SU-DHL-6 (cell line): Measurements from ENCODE around the gene TP53TG5.
A peak's percentile ranks its signal among the peaks of the same experiment; 100 is the strongest.

ENCODE experiments used
- H2AFZ ChIP-seq: fragments of 200-600 bp; sonication (generic); 2 replicates; pipeline ENCODE4 v1.6.1; 2014; ENCODE audit warnings: low read depth, mild to moderate bottlenecking, moderate library complexity, mixed read lengths, antibody characterized with exemption, low read length; ENCODE audit not compliant: severe bottlenecking
- H3F3A ChIP-seq: fragments of 200-600 bp; shearing (Covaris generic); 2 replicates; pipeline ENCODE4 v1.6.0; 2016; ENCODE audit warnings: antibody characterized with exemption, mild to moderate bottlenecking; ENCODE audit not compliant: insufficient read depth
- H3K27ac ChIP-seq: fragments of 200-600 bp; sonication (generic); 2 replicates; pipeline ENCODE4 v1.5.1; 2016; ENCODE audit warnings: low read depth, mild to moderate bottlenecking, low read length, moderate library complexity, mixed read lengths
- H3K27me3 ChIP-seq: fragments of 200-600 bp; sonication (generic), shearing (Covaris generic); 2 replicates; pipeline ENCODE4 v1.6.0; 2014; ENCODE audit warnings: mild to moderate bottlenecking, low read length
- H3K36me3 ChIP-seq: fragments of 200-600 bp; sonication (generic); 2 replicates; pipeline ENCODE4 v1.6.1; 2014; ENCODE audit warnings: mild to moderate bottlenecking, low read length, mixed read lengths
- H3K4me2 ChIP-seq: fragments of 300-600, 200-600 bp; shearing (Covaris generic), sonication (generic); 2 replicates; pipeline ENCODE4 v1.6.0; 2014; ENCODE audit warnings: low read length, low read depth, mild to moderate bottlenecking; ENCODE audit not compliant: poor library complexity, severe bottlenecking
- H3K4me3 ChIP-seq: fragments of 200-600 bp; sonication (generic); 2 replicates; pipeline ENCODE4 v1.5.1; 2014; ENCODE audit warnings: antibody characterized with exemption, low read length, mild to moderate bottlenecking, mixed read lengths; ENCODE audit not compliant: insufficient read depth, poor library complexity, severe bottlenecking
- H3K79me2 ChIP-seq: fragments of 200-600 bp; sonication (generic); 2 replicates; pipeline ENCODE4 v1.6.1; 2014; ENCODE audit warnings: mild to moderate bottlenecking, low read length, moderate library complexity; ENCODE audit not compliant: insufficient read depth
- H3K9ac ChIP-seq: fragments of 200-600 bp; sonication (generic); 2 replicates; pipeline ENCODE4 v1.7.0; 2014; ENCODE audit warnings: mild to moderate bottlenecking, low read length
- H3K9me2 ChIP-seq: fragments of 200-600 bp; sonication (generic); replicated peaks from 2 replicates; pipeline ENCODE4 v1.6.1; 2014; ENCODE audit warnings: low read length; ENCODE audit not compliant: insufficient read depth
- H3K9me3 ChIP-seq: fragments of 200-600 bp; sonication (generic); 2 replicates; pipeline ENCODE4 v1.6.1; 2014; ENCODE audit warnings: low read length, mixed read lengths; ENCODE audit not compliant: insufficient read depth
- H4K20me1 ChIP-seq: fragments of 200-600 bp; sonication (generic); 2 replicates; pipeline ENCODE4 v1.6.1; 2014; ENCODE audit warnings: low read depth, mild to moderate bottlenecking, antibody characterized with exemption, low read length, moderate library complexity, mixed read lengths
- CTCF ChIP-seq: fragments of 200-600 bp; sonication (generic); IDR thresholded peaks from one replicate; pipeline ENCODE4 v1.5.1; 2017; ENCODE audit warnings: antibody characterized with exemption, mild to moderate bottlenecking, low read length, moderate library complexity; ENCODE audit not compliant: insufficient read depth, poor library complexity, severe bottlenecking
- EZH2phosphoT487 ChIP-seq: fragments of 200-600 bp; sonication (generic), shearing (Covaris generic); conservative IDR thresholded peaks from 2 replicates; pipeline ENCODE4 v1.6.1; 2018; ENCODE audit warnings: mild to moderate bottlenecking, antibody characterized with exemption, low read length, moderate library complexity, mixed read lengths

The TP53TG5 gene

GRCh38 chr20:45419188-45420091, 41.3 kb upstream of the TP53TG5 start:
- H3K36me3 ChIP-seq, result no peaks in the 10 kb centered on the region; the same call in 1 of the 2 replicates
- H3K9me2 ChIP-seq, result no peaks in the 10 kb centered on the region
- no peak overlapping the region for H2AFZ ChIP-seq
- H3K4me2 ChIP-seq, result no peak overlapping the region
- H3K79me2 ChIP-seq, result peaks cover 27% of the 10 kb centered on the region
- H4K20me1 ChIP-seq, result no peaks in the 10 kb centered on the region; the same call in 1 of the 2 replicates
- peaks cover 6% of the 10 kb centered on the region; the same call in 1 of the 2 replicates for H3F3A ChIP-seq
- no peaks in the 10 kb centered on the region for H3K27me3 ChIP-seq
- no peak for TF ChIP-seq CTCF
- TF ChIP-seq EZH2phosphoT487, result no peak
- no peaks in the 10 kb centered on the region for H3K9me3 ChIP-seq
- H3K9ac ChIP-seq, result no peak overlapping the region
- no peak overlapping the region for H3K27ac ChIP-seq
- no peak overlapping the region for H3K4me3 ChIP-seq

DNA sequence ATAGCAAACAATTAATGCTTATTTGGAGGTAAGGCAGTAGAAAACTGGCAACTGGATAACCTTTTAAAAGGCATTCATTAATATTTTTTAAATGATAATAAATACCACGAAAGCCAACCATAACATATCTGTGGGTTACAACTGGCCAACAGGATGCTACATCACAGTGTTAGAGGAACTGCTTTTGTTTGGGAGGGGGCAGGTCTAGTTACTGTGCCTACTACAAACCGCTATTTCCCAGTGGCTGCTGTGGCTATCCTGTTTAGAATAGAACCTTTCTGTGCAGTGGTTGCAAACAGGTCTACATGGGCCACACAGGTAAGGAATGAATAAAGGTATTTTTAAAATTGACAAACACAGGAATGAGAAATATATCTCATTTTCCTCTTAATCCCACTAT, 38.8 kb upstream of the TP53TG5 start:
- Histone ChIP-seq H3K79me2 (peaks cover 27% of the 10 kb centered on the region), H2AFZ (no peak overlapping the region), H3K36me3 (no peaks in the 10 kb centered on the region), H3K27me3 (no peaks in the 10 kb centered on the region), H3K9ac (peak overlapping the region; percentile 90), H3F3A (peaks cover 6% of the 10 kb centered on the region; the same call in 1 of the 2 replicates), H3K27ac (no peak overlapping the region), H3K4me2 (peak overlapping the region; percentile 77), H3K4me3 (peak overlapping the region; percentile 95), H3K9me2 (no peaks in the 10 kb centered on the region), H4K20me1 (no peaks in the 10 kb centered on the region; the same call in 1 of the 2 replicates), H3K9me3 (no peaks in the 10 kb centered on the region)
- TF ChIP-seq CTCF (no peak), EZH2phosphoT487 (no peak)

DNA sequence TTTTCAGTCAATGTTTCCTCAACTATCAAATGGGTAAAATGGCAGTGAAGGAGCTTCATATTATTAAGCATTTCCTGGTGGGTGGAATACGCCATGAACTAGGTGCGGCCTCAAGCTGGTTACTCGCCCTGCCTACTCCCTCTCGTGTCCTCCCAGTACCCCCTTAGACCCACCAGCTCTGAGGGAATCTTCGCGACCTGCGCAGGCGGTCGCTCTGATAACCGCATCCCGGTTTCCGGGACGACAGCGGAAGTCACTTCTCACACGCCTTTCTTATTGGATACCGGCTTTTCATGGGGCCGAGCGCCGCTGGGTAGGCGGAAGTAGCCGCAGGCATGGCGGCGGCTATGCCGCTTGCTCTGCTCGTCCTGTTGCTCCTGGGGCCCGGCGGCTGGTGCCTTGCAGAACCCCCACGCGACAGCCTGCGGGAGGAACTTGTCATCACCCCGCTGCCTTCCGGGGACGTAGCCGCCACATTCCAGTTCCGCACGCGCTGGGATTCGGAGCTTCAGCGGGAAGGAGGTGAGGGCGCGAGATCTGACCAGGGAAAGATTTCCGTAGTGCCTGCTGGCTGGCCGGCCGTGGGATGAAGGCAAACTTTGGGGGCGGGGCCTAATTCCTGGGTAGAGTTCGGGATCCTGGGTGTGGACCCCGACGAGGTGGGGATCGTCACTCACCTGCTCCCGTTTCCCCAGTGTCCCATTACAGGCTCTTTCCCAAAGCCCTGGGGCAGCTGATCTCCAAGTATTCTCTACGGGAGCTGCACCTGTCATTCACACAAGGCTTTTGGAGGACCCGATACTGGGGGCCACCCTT, 37.9 kb upstream of the TP53TG5 start, which contains the start of gene PIGT:
Gene PIGT, plus strand, starts transcription at position 320 of the 816 bp plus-strand sequence. Its CDS starts 16 bp downstream, at position 336.
- peak within 1 kb of the TSS; percentile 95 for H3K4me3 ChIP-seq
- peak within 1 kb of the TSS; percentile 90 for H3K9ac ChIP-seq
- no peaks in the 10 kb centered on the region for H3K9me2 ChIP-seq
- H3K4me2 ChIP-seq, result peak within 1 kb of the TSS; percentile 77
- no peaks in the 10 kb centered on the region; the same call in 1 of the 2 replicates for H4K20me1 ChIP-seq
- TF ChIP-seq CTCF (no peak), EZH2phosphoT487 (no peak)
- H3K27ac ChIP-seq, result peak within 1 kb of the TSS; percentile 46; the same call in 1 of the 2 replicates
- peaks cover 27% of the 10 kb centered on the region for H3K79me2 ChIP-seq
- H3K36me3 ChIP-seq, result no peaks in the 10 kb centered on the region
- no peaks in the 10 kb centered on the region for H3K27me3 ChIP-seq
- H3F3A ChIP-seq, result peaks cover 6% of the 10 kb centered on the region; the same call in 1 of the 2 replicates
- H2AFZ ChIP-seq, result peak within 1 kb of the TSS; percentile 78
- H3K9me3 ChIP-seq, result no peaks in the 10 kb centered on the region
